DOHH2 (cell line): Measurements from ENCODE around the gene VWA5B1.

Experiments
- CTCF ChIP-seq: fragments of 200-600 bp; sonication (generic); IDR thresholded peaks from one replicate; pipeline ENCODE4 v1.5.1; 2014; ENCODE audit warnings: antibody characterized with exemption, mild to moderate bottlenecking, low read depth, low read length; ENCODE audit not compliant: poor library complexity, severe bottlenecking
- EZH2phosphoT487 ChIP-seq: fragments of 200-600 bp; sonication (generic); IDR thresholded peaks from 2 replicates; pipeline ENCODE4 v1.6.1; 2017; ENCODE audit warnings: borderline replicate concordance, mild to moderate bottlenecking, antibody characterized with exemption, low read length, moderate library complexity, mixed read lengths

GRCh38 chr1:20324704-20325406, 34.2 kb downstream of the VWA5B1 start:
- no peak for TF ChIP-seq CTCF
- TF ChIP-seq EZH2phosphoT487, result no peak
